ENCODE data around the gene MEG3.

Gene MEG3

GRCh38 chr14:100813291-100813690, 12.6 kb upstream of the MEG3 start:
- H3K4me2 ChIP-seq (ENCODE audit: low read depth, low read length, poor library complexity, severe bottlenecking), result no peak overlapping the region
- H3K79me2 ChIP-seq (ENCODE audit: insufficient read depth, low read length), result no peaks in the 10 kb centered on the region
- no peaks in the 10 kb centered on the region for H4K20me1 ChIP-seq (ENCODE audit: low read depth, low read length)
- no peaks in the 10 kb centered on the region for H3K9me2 ChIP-seq (replicated peaks; ENCODE audit: insufficient read depth, low read length)
- H3F3A ChIP-seq (ENCODE audit: insufficient read depth), result no peaks in the 10 kb centered on the region
- H3K4me3 ChIP-seq (ENCODE audit: insufficient read depth, low read length, poor library complexity, severe bottlenecking), result no peak overlapping the region
- H3K27me3 ChIP-seq (ENCODE audit: low read length), result no peaks in the 10 kb centered on the region
- H3K27ac ChIP-seq (ENCODE audit: low read depth, low read length), result no peak overlapping the region
- peaks cover 8% of the 10 kb centered on the region; the same call in 1 of the 2 replicates for H3K9me3 ChIP-seq (ENCODE audit: insufficient read depth, low read length)
- no peak overlapping the region for H2AFZ ChIP-seq (ENCODE audit: low read depth, low read length, severe bottlenecking)
- H3K36me3 ChIP-seq (ENCODE audit: low read length), result no peaks in the 10 kb centered on the region
- no peak overlapping the region for H3K9ac ChIP-seq (ENCODE audit: low read length)
- TF ChIP-seq CTCF (IDR thresholded peaks at IDR 0.05; ENCODE audit: insufficient read depth, low read length, poor library complexity, severe bottlenecking) (no peak), EZH2phosphoT487 (conservative IDR thresholded peaks at IDR 0.05; ENCODE audit: low read length) (no peak)

DNA sequence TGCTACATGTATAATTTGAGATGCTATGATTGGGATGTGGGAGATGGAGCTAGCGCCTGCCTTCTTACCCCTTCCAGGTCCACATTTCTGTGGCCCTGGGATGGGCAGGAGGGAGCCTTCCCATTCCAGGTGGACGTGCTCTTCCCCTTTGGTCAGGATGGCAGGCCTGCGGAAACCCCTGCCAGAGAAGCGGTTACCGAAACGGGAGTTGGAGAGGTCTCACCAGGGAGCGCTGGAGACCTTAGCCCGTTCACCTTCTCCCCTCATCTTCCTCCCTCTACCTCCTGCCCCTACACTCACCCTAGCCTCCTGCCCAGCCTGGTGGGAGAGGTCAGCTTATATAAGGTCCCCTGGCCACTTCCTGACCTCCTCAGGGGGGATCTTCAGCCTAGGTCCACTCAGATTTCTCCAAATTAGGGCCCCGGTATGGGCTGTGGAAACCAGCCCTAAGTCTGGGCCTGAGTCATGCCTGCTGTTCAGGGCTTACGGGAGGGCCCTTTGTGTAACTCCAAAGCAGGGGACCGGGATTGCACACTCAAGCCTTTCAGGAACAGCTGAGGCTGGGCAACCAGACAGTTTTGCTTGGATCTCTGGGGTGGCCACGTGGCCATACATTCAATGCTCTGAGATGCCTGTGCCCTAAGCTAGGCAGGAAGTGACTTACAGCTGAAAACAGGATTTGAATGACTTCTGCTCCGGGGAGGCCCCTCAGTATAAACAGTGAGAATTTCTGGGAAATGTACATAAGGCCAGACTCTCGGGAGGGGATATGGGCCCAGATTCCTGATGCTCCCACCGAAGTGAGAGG, 10.2 kb upstream of the MEG3 start:
- no peak overlapping the region for H3K27ac ChIP-seq (ENCODE audit: low read depth, low read length)
- no peak overlapping the region for H3K9ac ChIP-seq (ENCODE audit: low read length)
- no peak overlapping the region for H3K4me2 ChIP-seq (ENCODE audit: low read depth, low read length, poor library complexity, severe bottlenecking)

GRCh38 chr14:100816286-100816949, 9.5 kb upstream of the MEG3 start:
- Histone ChIP-seq H3K27ac (ENCODE audit: low read depth, low read length) (no peak overlapping the region), H2AFZ (ENCODE audit: low read depth, low read length, severe bottlenecking) (no peak overlapping the region), H3K4me3 (ENCODE audit: insufficient read depth, low read length, poor library complexity, severe bottlenecking) (no peak overlapping the region), H3K9ac (ENCODE audit: low read length) (no peak overlapping the region), H3K36me3 (ENCODE audit: low read length) (no peaks in the 10 kb centered on the region), H3K79me2 (ENCODE audit: insufficient read depth, low read length) (no peaks in the 10 kb centered on the region), H3K27me3 (ENCODE audit: low read length) (no peaks in the 10 kb centered on the region), H3K9me3 (ENCODE audit: insufficient read depth, low read length) (no peaks in the 10 kb centered on the region), H3K4me2 (ENCODE audit: low read depth, low read length, poor library complexity, severe bottlenecking) (no peak overlapping the region), H4K20me1 (ENCODE audit: low read depth, low read length) (no peaks in the 10 kb centered on the region), H3F3A (ENCODE audit: insufficient read depth) (no peaks in the 10 kb centered on the region), H3K9me2 (replicated peaks; ENCODE audit: insufficient read depth, low read length) (no peaks in the 10 kb centered on the region)
- no peak for TF ChIP-seq CTCF (IDR thresholded peaks at IDR 0.05; ENCODE audit: insufficient read depth, low read length, poor library complexity, severe bottlenecking)
- TF ChIP-seq EZH2phosphoT487 (conservative IDR thresholded peaks at IDR 0.05; ENCODE audit: low read length), result no peak

More for the DNA sequence above, 10.2 kb upstream of the MEG3 start:
- Histone ChIP-seq H3K9me2 (replicated peaks; ENCODE audit: insufficient read depth, low read length) (no peaks in the 10 kb centered on the region), H3K36me3 (ENCODE audit: low read length) (no peaks in the 10 kb centered on the region), H3K79me2 (ENCODE audit: insufficient read depth, low read length) (no peaks in the 10 kb centered on the region), H3K9me3 (ENCODE audit: insufficient read depth, low read length) (peaks cover 5% of the 10 kb centered on the region; the same call in 1 of the 2 replicates), H2AFZ (ENCODE audit: low read depth, low read length, severe bottlenecking) (no peak overlapping the region), H4K20me1 (ENCODE audit: low read depth, low read length) (no peaks in the 10 kb centered on the region), H3K27me3 (ENCODE audit: low read length) (no peaks in the 10 kb centered on the region), H3F3A (ENCODE audit: insufficient read depth) (no peaks in the 10 kb centered on the region), H3K4me3 (ENCODE audit: insufficient read depth, low read length, poor library complexity, severe bottlenecking) (no peak overlapping the region)
- TF ChIP-seq EZH2phosphoT487 (conservative IDR thresholded peaks at IDR 0.05; ENCODE audit: low read length) (no peak), CTCF (IDR thresholded peaks at IDR 0.05; ENCODE audit: insufficient read depth, low read length, poor library complexity, severe bottlenecking) (no peak)
